ENCODE results near the gene RFTN1.

Gene RFTN1

DNA sequence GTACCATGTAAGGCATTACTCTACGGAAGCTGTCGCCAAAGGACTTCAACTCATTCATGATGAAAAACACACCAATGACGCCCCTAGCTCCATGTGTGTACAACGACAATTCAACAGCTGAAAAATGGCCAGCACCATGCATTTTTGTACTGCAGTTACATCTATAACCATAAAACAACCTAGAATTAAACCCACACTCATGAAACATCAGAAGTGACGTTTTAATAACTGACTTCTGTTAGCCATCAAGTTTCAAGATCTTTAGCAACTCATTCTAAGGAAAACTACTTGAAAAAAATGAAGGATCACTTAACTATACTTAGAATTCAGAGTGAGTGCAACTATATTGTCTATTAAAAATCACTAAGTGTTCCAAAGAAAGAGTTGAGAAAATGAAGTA is 84.9 kb downstream of the RFTN1 start:
- TF ChIP-seq POLR2A (IDR thresholded peaks at IDR 0.05; ENCODE audit: low read length): no peak
- TF ChIP-seq GATA1 (IDR thresholded peaks at IDR 0.05; ENCODE audit: low read depth, low read length): no peak
- no peak for DNase-seq

DNA sequence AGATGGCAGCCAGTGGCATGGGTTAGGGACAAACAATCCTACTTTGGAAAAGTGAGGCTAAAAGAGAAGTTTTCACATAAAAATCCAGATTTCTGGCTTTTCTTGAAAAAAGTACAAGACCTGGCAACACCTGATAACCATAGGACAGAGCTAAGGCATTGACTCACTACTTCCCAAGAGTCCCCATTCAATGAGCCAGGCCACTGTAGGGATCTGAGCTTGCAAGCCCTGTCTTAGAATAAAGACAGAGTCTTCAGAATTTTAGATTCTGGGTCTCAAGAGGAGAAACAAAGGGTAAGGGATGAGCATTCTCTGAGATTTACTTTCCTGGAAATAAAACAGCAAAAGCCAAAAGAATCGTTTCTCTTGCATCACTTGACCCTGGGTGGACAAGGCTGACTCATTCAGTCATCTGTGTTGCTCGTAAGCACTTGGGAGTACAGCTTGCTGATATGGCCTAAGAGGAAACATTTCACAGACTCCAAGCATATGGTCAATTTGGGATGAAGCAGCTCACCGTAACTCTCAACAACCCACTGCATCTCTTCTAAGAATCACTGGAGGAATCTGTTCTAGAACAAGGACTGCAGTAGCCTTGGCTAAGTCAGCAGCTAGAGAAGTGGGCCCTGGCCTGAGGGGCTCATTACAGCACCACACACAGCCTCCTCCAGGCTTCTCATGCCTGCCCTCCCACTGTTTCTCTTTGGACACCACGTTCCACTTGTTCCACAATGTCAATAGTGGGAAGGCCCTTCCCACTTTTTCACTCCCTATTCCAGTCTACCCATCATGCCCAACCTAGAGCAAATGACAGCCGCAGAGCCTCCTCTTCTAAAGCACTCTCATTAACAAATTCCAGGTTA is 86.2 kb downstream of the RFTN1 start:
- no peak for TF ChIP-seq POLR2A (IDR thresholded peaks at IDR 0.05; ENCODE audit: low read length)
- no peak for TF ChIP-seq GATA1 (IDR thresholded peaks at IDR 0.05; ENCODE audit: low read depth, low read length)
- no peak for DNase-seq

- TF ChIP-seq GATA1 (IDR thresholded peaks at IDR 0.05; ENCODE audit: low read depth, low read length) (no peak), POLR2A (IDR thresholded peaks at IDR 0.05; ENCODE audit: low read length) (no peak)
- no peak for DNase-seq
Observed at GRCh38 chr3:16426665-16427064, 86.8 kb downstream of the RFTN1 start.

GRCh38 chr3:16426029-16426400 is 87.5 kb downstream of the RFTN1 start:
- TF ChIP-seq GATA1 (IDR thresholded peaks at IDR 0.05; ENCODE audit: low read depth, low read length) (no peak), POLR2A (IDR thresholded peaks at IDR 0.05; ENCODE audit: low read length) (no peak)
- DNase-seq: no peak

DNA sequence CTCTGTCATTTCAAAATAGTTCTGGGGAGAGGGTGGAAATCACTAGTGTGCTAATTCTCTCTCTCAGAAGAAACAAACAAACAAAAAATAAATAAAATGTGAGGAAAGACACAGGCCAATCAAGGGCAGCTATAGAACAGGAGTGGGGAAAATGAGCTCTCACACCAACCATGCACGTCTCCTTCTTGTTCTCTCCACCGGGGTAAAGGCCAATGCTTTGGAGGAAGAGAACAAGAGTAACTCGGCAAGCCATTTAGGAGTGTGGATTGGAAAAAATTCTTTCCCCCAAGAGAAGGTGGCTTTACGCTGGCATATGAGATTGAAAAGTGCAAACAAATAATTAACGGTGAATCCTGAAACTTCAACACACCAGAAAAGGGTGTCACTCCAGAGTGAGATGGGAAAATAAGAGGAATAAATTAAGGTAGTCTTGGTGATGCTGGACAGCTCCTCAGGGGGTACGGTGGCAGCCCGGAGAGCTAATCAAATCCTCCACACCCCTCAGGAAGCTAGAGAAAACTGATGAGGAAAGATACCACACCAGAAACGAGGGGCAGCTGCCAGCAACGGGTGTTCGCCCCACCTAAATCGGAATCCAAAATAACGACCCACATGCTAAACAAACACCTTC is 88.0 kb downstream of the RFTN1 start:
- DNase-seq: no peak

DNA sequence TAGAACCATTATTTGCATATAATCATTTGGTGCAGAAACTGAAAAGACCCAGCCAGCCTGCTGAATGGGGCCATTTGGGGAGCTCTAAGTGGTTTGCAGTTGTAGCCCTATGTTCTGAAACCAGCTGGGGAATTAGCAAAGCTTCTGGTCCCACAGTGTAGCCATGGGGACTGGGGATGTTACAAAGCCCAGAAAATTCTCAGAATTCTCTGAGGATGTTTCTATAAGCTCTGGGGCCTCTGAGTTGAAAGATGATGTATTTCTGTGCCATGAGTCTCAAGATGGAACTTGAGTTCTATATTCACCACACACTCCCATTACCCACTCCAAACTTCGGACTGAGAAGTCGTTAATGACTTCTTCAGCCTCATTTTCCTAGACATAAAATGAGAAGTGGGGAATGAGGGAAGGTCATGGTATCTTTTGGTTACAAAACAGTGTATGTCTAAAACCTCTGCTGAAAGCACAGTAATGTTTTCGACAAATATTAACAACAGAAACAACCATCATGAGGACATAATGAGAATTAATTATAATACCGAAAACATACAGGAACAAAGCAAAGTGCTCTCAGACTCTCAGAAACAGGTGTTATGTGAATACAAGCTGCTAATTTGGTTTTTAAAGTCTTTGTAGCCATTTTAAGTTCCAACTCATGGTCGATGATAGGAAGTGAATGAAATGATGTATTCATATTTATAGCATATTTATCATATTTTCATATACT is 89.4 kb downstream of the RFTN1 start:
- no peak for TF ChIP-seq GATA1 (IDR thresholded peaks at IDR 0.05; ENCODE audit: low read depth, low read length)
- no peak for DNase-seq

More for the DNA sequence above, 88.0 kb downstream of the RFTN1 start:
- no peak for TF ChIP-seq POLR2A (IDR thresholded peaks at IDR 0.05; ENCODE audit: low read length)

GRCh38 chr3:16423298-16423697 is 90.2 kb downstream of the RFTN1 start:
- no peak for DNase-seq
- TF ChIP-seq GATA1 (IDR thresholded peaks at IDR 0.05; ENCODE audit: low read depth, low read length) (no peak), POLR2A (IDR thresholded peaks at IDR 0.05; ENCODE audit: low read length) (no peak)

- DNase-seq: no peak
- TF ChIP-seq GATA1 (IDR thresholded peaks at IDR 0.05; ENCODE audit: low read depth, low read length) (no peak), POLR2A (IDR thresholded peaks at IDR 0.05; ENCODE audit: low read length) (no peak)
Observed at GRCh38 chr3:16419640-16420241, 93.8 kb downstream of the RFTN1 start.

GRCh38 chr3:16417945-16418739 is 95.4 kb downstream of the RFTN1 start:
- TF ChIP-seq POLR2A (IDR thresholded peaks at IDR 0.05; ENCODE audit: low read length) (no peak), GATA1 (IDR thresholded peaks at IDR 0.05; ENCODE audit: low read depth, low read length) (no peak)
- no peak for DNase-seq

DNA sequence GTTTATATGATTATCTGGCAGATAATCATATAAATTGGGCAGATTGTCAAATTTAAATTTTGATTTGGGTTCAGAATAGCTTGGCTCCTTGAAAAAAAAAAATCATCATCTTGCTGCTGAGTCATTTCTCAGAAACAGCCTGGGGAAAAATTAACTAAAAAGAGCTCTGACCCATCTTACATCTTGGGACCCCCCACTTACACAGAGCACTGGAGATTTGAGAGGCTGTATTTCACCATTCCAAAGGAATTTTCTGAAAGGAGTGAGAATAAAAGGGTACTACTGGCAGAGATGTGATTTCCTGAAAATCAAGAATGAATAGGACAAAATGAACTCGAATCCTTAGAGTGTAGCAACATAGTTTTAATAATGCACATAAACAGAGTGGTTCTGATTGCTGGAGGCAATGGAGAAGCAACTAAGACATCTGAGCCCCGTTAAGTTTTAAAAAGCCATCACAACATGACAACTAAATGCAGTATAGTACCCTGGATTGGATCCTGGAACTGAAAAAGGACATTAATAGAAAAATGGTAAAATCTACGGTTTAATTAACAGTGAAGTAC is 97.5 kb downstream of the RFTN1 start:
- no peak for DNase-seq
- TF ChIP-seq POLR2A (IDR thresholded peaks at IDR 0.05; ENCODE audit: low read length): no peak
- no peak for TF ChIP-seq GATA1 (IDR thresholded peaks at IDR 0.05; ENCODE audit: low read depth, low read length)

DNA sequence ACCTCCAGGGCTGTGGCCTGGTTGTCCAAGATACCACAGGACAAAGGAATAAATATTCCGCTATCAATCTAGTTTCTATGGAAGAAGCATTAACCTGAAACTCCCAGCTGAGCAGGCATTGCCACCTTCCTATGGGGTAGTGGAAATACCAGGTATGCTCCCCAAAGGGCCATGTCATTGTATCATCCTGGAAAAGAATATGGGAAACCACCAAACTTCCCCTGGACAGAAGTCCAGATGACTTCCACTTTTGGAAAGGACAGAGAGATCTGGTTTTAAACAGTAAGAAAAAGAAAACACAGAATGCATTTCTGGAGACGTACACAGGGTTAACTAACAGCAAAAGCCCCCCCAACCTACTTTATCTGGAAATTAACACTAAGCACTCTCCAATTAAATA is 100.2 kb downstream of the RFTN1 start:
- TF ChIP-seq GATA1 (IDR thresholded peaks at IDR 0.05; ENCODE audit: low read depth, low read length): no peak

DNA sequence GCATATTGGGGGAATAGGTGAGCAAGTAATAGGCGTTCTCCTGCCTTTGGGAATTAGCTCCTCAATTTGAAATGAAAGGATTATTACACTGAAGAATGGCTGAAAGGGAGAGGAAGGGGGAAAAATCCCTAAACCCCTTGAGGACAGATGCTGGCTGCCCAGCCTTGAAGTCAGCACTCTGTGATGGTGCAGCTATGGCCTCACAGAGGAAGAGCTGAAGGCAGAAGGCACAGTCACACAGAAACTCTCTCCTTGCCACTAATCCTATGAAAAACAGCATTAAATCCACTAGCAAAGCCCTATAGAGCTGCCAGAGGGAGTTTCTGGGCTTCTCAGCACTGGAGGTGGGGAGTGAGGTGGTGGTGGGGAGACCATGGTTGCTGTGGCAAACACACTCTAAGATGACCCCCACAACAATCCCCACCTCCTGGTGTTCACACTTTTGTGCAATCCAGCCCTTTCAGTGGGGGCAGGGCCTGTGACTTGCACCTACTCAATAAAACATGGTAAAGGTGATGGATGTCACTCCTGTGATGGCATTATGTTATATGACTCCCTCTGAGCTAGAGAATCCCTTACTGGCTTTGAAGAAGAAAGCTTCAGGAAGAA is 101.2 kb downstream of the RFTN1 start:
- no peak for DNase-seq

More for the DNA sequence above, 100.2 kb downstream of the RFTN1 start:
- DNase-seq: no peak

DNA sequence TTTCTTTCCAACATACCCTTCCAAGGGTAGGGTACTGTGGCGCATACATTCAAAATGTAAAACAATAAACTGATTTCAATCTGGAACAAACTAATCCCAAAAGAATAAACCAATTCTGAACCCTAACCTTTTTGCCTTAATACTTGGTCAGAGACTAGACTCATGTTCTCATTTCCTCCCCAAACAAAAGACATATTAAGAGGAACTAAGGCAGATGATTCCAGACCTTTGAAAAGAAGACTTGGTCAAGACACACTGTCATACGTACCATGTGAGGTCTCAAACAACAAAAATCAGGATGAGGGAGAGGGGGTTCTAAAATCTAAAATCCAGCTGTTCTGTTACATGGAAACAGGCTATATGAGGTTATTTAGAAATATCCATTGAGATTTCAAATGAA is 102.1 kb downstream of the RFTN1 start:
- no peak for DNase-seq
- no peak for TF ChIP-seq POLR2A (IDR thresholded peaks at IDR 0.05; ENCODE audit: low read length)
- TF ChIP-seq GATA1 (IDR thresholded peaks at IDR 0.05; ENCODE audit: low read depth, low read length): no peak

More for the DNA sequence above, 101.2 kb downstream of the RFTN1 start:
- TF ChIP-seq POLR2A (IDR thresholded peaks at IDR 0.05; ENCODE audit: low read length): no peak
- no peak for TF ChIP-seq GATA1 (IDR thresholded peaks at IDR 0.05; ENCODE audit: low read depth, low read length)
